Fibroblast of the aortic adventitia (primary cell): ENCODE results near the gene ZBTB21. TPM values are rescaled to one million over a fixed set of nuclear protein-coding genes. Genes with fewer than 3 reads are reported as not detected.

Experiments
- DNase-seq: peaks from one replicate; pipeline ENCODE4 v3.0.0-alpha.2; 2010; ENCODE audit warnings: low read depth
- H3K4me3 ChIP-seq: 2 replicates; pipeline ENCODE4 v1.5.1; 2011; ENCODE audit warnings: low read depth, mild to moderate bottlenecking, control low read depth, low read length, moderate library complexity
- CTCF ChIP-seq: IDR thresholded peaks from 2 replicates; pipeline ENCODE4 v1.5.1; 2011; ENCODE audit warnings: mild to moderate bottlenecking, low read length, control low read depth, inconsistent platforms; ENCODE audit not compliant: insufficient read depth
- total RNA-seq: library from RNA; depleted of rRNA; stranded (reverse); fragments of >200 nt; gene quantifications from 2 replicates; pipeline ENCODE4 v1.2.3, GENCODE V29; 2012; ENCODE audit warnings: low replicate concordance

ZBTB21 gene
- total RNA-seq, 1 donor: 15.4 TPM

- no peak for TF ChIP-seq CTCF
- H3K4me3 ChIP-seq: no peak overlapping the region
- peak; percentile 55 for DNase-seq
Measured at GRCh38 chr21:41948078-41948895, 61.9 kb downstream of the ZBTB21 start.

- H3K4me3 ChIP-seq: no peak overlapping the region
- no peak for TF ChIP-seq CTCF
- DNase-seq: no peak
Measured at GRCh38 chr21:41945982-41946381, 64.2 kb downstream of the ZBTB21 start.

- no peak for DNase-seq
- no peak for TF ChIP-seq CTCF
- no peak overlapping the region for H3K4me3 ChIP-seq
Measured at GRCh38 chr21:41943851-41944250, 66.3 kb downstream of the ZBTB21 start.

- DNase-seq: no peak
- H3K4me3 ChIP-seq: no peak overlapping the region
- no peak for TF ChIP-seq CTCF
Measured at GRCh38 chr21:41942457-41942856, 67.7 kb downstream of the ZBTB21 start.

GRCh38 chr21:41941941-41942340 is 68.2 kb downstream of the ZBTB21 start:
- no peak overlapping the region for H3K4me3 ChIP-seq
- DNase-seq: no peak
- no peak for TF ChIP-seq CTCF

GRCh38 chr21:41940431-41940830 is 69.7 kb downstream of the ZBTB21 start:
- TF ChIP-seq CTCF: no peak
- DNase-seq: no peak
- H3K4me3 ChIP-seq: no peak overlapping the region

- DNase-seq: no peak
- TF ChIP-seq CTCF: no peak
- H3K4me3 ChIP-seq: no peak overlapping the region
Measured at GRCh38 chr21:41939391-41939790, 70.8 kb downstream of the ZBTB21 start.
